B cell (primary cell): Measurements from ENCODE around the gene ABCC9.

Experiments
- EZH2 ChIP-seq: IDR thresholded peaks from 2 replicates; pipeline ENCODE4 v1.6.1; 2012; ENCODE audit warnings: borderline replicate concordance, low read depth, mild to moderate bottlenecking, moderate library complexity, low read length; ENCODE audit not compliant: insufficient read depth, poor library complexity, severe bottlenecking
- TF ChIP-seq, protein P1 (sequence below): fragments of 200-600 bp; IDR thresholded peaks from one replicate; pipeline ENCODE4 v1.8.0; 2022; ENCODE audit warnings: antibody characterized with exemption, mild to moderate bottlenecking

DNA sequence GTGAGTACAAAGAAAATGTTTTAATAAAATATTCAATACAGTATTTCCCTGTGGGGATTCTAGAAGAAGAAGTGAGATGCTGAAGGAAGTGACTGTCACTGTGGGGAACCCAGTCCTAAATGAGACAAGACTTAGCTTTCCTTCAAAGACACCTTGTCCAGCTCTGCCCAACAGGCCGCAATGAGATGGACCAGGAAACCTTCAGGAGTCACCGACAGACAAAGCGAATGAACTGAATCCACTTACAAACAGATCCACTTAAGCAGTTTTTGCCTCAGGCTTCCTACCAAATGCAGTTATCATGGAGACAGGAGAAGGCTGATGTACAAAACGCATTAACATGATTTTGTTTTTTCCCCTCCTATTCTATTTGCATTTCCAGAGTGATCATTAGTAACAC, 176.3 kb downstream of the ABCC9 start:
- TF ChIP-seq, protein P1, sequence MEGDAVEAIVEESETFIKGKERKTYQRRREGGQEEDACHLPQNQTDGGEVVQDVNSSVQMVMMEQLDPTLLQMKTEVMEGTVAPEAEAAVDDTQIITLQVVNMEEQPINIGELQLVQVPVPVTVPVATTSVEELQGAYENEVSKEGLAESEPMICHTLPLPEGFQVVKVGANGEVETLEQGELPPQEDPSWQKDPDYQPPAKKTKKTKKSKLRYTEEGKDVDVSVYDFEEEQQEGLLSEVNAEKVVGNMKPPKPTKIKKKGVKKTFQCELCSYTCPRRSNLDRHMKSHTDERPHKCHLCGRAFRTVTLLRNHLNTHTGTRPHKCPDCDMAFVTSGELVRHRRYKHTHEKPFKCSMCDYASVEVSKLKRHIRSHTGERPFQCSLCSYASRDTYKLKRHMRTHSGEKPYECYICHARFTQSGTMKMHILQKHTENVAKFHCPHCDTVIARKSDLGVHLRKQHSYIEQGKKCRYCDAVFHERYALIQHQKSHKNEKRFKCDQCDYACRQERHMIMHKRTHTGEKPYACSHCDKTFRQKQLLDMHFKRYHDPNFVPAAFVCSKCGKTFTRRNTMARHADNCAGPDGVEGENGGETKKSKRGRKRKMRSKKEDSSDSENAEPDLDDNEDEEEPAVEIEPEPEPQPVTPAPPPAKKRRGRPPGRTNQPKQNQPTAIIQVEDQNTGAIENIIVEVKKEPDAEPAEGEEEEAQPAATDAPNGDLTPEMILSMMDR = no peak
- no peak for TF ChIP-seq EZH2
